DOHH2 (cell line): ENCODE data around the gene SLC9A1.

Source experiments
- EZH2phosphoT487 ChIP-seq: fragments of 200-600 bp; sonication (generic); IDR thresholded peaks from 2 replicates; pipeline ENCODE4 v1.6.1; 2017; ENCODE audit warnings: borderline replicate concordance, mild to moderate bottlenecking, antibody characterized with exemption, low read length, moderate library complexity, mixed read lengths
- TF ChIP-seq, protein P1 (sequence below): fragments of 200-600 bp; sonication (generic); IDR thresholded peaks from one replicate; pipeline ENCODE4 v1.5.1; 2014; ENCODE audit warnings: antibody characterized with exemption, mild to moderate bottlenecking, low read depth, low read length; ENCODE audit not compliant: poor library complexity, severe bottlenecking

- TF ChIP-seq, protein P1, sequence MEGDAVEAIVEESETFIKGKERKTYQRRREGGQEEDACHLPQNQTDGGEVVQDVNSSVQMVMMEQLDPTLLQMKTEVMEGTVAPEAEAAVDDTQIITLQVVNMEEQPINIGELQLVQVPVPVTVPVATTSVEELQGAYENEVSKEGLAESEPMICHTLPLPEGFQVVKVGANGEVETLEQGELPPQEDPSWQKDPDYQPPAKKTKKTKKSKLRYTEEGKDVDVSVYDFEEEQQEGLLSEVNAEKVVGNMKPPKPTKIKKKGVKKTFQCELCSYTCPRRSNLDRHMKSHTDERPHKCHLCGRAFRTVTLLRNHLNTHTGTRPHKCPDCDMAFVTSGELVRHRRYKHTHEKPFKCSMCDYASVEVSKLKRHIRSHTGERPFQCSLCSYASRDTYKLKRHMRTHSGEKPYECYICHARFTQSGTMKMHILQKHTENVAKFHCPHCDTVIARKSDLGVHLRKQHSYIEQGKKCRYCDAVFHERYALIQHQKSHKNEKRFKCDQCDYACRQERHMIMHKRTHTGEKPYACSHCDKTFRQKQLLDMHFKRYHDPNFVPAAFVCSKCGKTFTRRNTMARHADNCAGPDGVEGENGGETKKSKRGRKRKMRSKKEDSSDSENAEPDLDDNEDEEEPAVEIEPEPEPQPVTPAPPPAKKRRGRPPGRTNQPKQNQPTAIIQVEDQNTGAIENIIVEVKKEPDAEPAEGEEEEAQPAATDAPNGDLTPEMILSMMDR, result no peak
- no peak for TF ChIP-seq EZH2phosphoT487
Measured at GRCh38 chr1:27163093-27163492, 8.2 kb upstream of the SLC9A1 start.
